KMS-11 (cell line): ENCODE results near the gene RAPGEF5.

Experiments used
- H2AFZ ChIP-seq: fragments of 200-600 bp; sonication (generic); 2 replicates; pipeline ENCODE4 v1.6.1; 2016; ENCODE audit warnings: antibody characterized with exemption, mixed run types, low read depth
- H3K27ac ChIP-seq: fragments of 200-600 bp; sonication (generic); 2 replicates; pipeline ENCODE4 v1.6.1; 2016; ENCODE audit warnings: mild to moderate bottlenecking, mixed run types
- H3K27me3 ChIP-seq: fragments of 200-600 bp; sonication (generic); 2 replicates; pipeline ENCODE4 v1.6.1; 2017; ENCODE audit warnings: mild to moderate bottlenecking, low read depth, mixed run types, moderate library complexity; ENCODE audit not compliant: insufficient read depth
- H3K36me3 ChIP-seq: fragments of 200-600 bp; sonication (generic); 2 replicates; pipeline ENCODE4 v1.6.1; 2017; ENCODE audit warnings: mild to moderate bottlenecking, mixed run types; ENCODE audit not compliant: insufficient read depth
- H3K4me1 ChIP-seq: fragments of 200-600 bp; sonication (generic); 2 replicates; pipeline ENCODE4 v1.6.1; 2016; ENCODE audit warnings: mild to moderate bottlenecking, low read depth, mixed run types; ENCODE audit not compliant: poor library complexity, severe bottlenecking
- H3K4me2 ChIP-seq: fragments of 200-600 bp; sonication (generic); 2 replicates; pipeline ENCODE4 v1.7.0; 2016; ENCODE audit warnings: mild to moderate bottlenecking, mixed run types
- H3K4me3 ChIP-seq: fragments of 200-600 bp; sonication (generic); IDR thresholded peaks from 2 replicates; pipeline ENCODE4 v1.6.1; 2017; ENCODE audit warnings: low read depth, low read length, mixed read lengths; ENCODE audit not compliant: insufficient read depth
- H3K79me2 ChIP-seq: fragments of 200-600 bp; sonication (generic); 2 replicates; pipeline ENCODE4 v1.6.1; 2016; ENCODE audit warnings: low read depth, mixed run types; ENCODE audit not compliant: insufficient read depth
- H3K9ac ChIP-seq: fragments of 200-600 bp; sonication (generic); 2 replicates; pipeline ENCODE4 v1.6.1; 2016; ENCODE audit warnings: mild to moderate bottlenecking, mixed run types
- H4K20me1 ChIP-seq: fragments of 200-600 bp; sonication (generic); 2 replicates; pipeline ENCODE4 v1.6.1; 2016; ENCODE audit warnings: mild to moderate bottlenecking, mixed run types; ENCODE audit not compliant: insufficient read depth
- CTCF ChIP-seq: fragments of 200-600 bp; sonication (generic); conservative IDR thresholded peaks from 2 replicates; pipeline ENCODE4 v1.6.1; 2017; ENCODE audit warnings: low read depth, mild to moderate bottlenecking, antibody characterized with exemption, low read length, moderate library complexity, mixed read lengths

Gene RAPGEF5, protein sequence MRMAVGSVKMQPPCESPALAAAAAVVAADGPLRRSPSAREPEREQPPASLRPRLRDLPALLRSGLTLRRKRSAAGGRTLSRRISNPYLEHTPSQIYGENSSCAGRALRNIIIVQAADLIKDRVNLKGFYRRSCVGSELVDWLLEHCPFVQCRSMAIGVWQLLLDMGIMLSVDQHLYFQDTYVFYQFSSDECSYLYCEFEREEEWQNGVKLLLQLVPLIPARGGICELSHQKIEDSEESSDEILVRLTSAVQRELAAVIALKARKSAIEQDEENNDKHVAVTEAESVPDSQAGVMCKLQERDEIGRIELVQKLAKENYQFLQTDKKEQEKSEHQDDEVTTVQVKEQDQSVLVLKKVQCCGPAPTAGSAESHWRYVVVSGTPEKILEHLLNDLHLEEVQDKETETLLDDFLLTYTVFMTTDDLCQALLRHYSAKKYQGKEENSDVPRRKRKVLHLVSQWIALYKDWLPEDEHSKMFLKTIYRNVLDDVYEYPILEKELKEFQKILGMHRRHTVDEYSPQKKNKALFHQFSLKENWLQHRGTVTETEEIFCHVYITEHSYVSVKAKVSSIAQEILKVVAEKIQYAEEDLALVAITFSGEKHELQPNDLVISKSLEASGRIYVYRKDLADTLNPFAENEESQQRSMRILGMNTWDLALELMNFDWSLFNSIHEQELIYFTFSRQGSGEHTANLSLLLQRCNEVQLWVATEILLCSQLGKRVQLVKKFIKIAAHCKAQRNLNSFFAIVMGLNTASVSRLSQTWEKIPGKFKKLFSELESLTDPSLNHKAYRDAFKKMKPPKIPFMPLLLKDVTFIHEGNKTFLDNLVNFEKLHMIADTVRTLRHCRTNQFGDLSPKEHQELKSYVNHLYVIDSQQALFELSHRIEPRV

DNA sequence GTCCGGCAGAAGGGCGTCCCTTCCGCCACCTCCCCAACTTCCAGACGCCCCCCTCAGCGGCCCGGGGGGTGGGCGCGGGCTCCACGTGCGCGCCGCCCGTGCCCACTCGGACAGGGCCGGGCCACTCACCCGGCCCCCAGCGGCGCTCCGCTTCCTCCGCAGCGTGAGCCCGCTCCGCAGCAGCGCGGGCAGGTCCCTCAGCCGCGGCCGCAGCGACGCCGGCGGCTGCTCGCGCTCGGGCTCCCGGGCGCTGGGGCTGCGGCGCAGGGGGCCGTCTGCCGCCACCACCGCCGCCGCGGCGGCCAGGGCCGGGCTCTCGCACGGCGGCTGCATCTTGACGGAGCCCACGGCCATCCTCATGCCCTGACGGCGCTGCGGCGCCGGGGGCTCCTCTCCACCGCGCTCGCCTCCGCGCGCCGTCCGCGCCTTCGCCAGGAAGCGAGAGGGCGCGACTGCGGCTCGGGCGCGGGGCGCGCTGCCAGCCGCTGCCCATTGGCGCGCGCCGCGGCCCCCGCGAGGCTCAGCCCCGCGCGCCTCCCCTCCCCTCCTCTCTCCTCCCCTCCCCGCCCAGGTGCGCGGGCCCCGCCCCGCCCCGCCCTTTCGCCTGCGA lies at the start of gene RAPGEF5:
Gene RAPGEF5 (minus strand): TSS at position 454 of the 610 bp plus-strand sequence. CDS start 94 bp downstream, at position 360.
- Histone ChIP-seq H3K4me3 (no peak within 1 kb of the TSS), H3K9ac (peak within 1 kb of the TSS; percentile 48; the same call in 1 of the 2 replicates), H3K36me3 (no peaks in the 10 kb centered on the region), H3K27me3 (no peaks in the 10 kb centered on the region), H3K79me2 (peaks cover 40% of the 10 kb centered on the region; the same call in 1 of the 2 replicates), H2AFZ (peak within 1 kb of the TSS; percentile 63), H3K4me1 (peaks cover 20% of the 10 kb centered on the region), H3K4me2 (peak within 1 kb of the TSS; percentile 86), H3K27ac (no peak within 1 kb of the TSS), H4K20me1 (no peaks in the 10 kb centered on the region)
- TF ChIP-seq CTCF: no peak

DNA sequence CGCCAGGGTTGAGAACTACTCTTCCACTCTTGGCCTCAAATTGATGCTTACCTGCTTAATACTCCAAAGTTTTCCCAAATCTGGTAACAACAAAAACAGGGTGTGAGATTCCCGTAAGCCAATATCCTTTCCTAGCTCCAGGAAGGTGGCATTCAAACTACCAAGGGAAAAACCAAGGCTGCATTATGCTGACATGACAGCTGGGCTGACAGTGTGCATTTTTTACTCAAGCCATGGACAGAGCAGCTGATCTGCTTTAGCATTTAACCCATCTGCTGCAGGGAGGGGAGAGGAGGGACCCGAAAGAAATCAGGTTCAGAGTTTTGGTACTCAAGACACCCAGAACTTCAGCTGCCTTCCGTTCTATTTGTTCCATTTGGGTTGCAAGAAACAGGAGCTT lies 49.8 kb upstream of the RAPGEF5 start:
- no peak overlapping the region for H3K27ac ChIP-seq
- no peaks in the 10 kb centered on the region for H3K36me3 ChIP-seq
- H3K4me3 ChIP-seq: no peak overlapping the region
- H3K4me2 ChIP-seq: no peak overlapping the region
- H2AFZ ChIP-seq: no peak overlapping the region
- TF ChIP-seq CTCF: no peak
- no peaks in the 10 kb centered on the region for H3K4me1 ChIP-seq
- no peaks in the 10 kb centered on the region for H4K20me1 ChIP-seq
- H3K27me3 ChIP-seq: no peaks in the 10 kb centered on the region
- no peak overlapping the region for H3K9ac ChIP-seq
- no peaks in the 10 kb centered on the region for H3K79me2 ChIP-seq

DNA sequence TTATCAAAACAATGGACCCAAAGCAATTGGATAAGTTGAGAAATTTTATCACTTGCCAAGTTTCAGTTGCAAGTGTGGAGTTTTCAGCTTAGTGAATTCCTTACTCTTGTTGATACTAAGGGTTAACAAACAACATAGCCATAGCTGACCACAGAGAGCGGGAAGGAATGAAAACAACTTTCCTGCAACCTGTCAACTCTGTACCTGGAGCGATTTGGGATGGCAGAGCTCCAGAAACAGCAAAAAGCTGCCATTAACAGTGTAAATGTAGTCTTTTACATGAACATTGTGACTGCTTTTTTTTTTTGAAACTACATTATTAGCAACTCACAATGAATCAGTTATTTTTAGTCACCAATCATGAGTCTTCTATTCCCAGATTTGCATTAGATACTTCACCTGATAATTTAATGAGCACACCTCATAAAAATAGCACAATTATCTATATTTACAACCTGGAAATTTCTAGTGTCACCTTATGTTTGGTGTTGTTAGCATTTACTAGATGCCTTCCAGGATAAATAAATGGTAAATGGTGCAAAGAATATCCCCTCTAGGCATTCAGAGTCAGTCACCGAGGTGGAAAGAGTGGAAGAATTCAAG lies 47.6 kb upstream of the RAPGEF5 start:
- Histone ChIP-seq H3K4me2 (no peak overlapping the region), H3K4me3 (no peak overlapping the region)

More for the DNA sequence above, 47.6 kb upstream of the RAPGEF5 start:
- H3K79me2 ChIP-seq: no peaks in the 10 kb centered on the region
- no peaks in the 10 kb centered on the region for H4K20me1 ChIP-seq
- TF ChIP-seq CTCF: no peak
- no peaks in the 10 kb centered on the region for H3K36me3 ChIP-seq
- no peak overlapping the region for H3K9ac ChIP-seq
- no peak overlapping the region for H2AFZ ChIP-seq
- no peak overlapping the region for H3K27ac ChIP-seq
- H3K4me1 ChIP-seq: no peaks in the 10 kb centered on the region
- no peaks in the 10 kb centered on the region for H3K27me3 ChIP-seq
